NCI-H2196 treated with DMSO at 0.1 percent for 48 hours (cell line): Measurements from ENCODE around the gene RAB4A.
"Not testable (repeated sequence)": the region's sequence is repeated elsewhere in the genome, so short reads cannot be mapped to it uniquely, and the experiment has no call there.

Experiments
- DNase-seq: peaks from one replicate; lab custom pipeline; 2025; ENCODE audit not compliant: unreplicated experiment; lab: John Stamatoyannopoulos, UW

Gene RAB4A

GRCh38 chr1:229271448-229272159 lies 693 bp downstream of the RAB4A start:
- DNase-seq, result peak; percentile 7

- no peak for DNase-seq
These were observed 1.6 kb downstream of the RAB4A start for GRCh38 chr1:229272164-229273158.

GRCh38 chr1:229273507-229274232 lies 2.8 kb downstream of the RAB4A start:
- DNase-seq, result no peak

GRCh38 chr1:229275005-229275404 lies 4.1 kb downstream of the RAB4A start:
- no peak for DNase-seq

- no peak for DNase-seq
These were observed 7.3 kb downstream of the RAB4A start for GRCh38 chr1:229278120-229278741.

- DNase-seq, result no peak
These were observed 8.3 kb downstream of the RAB4A start for GRCh38 chr1:229279242-229279641.

- no peak for DNase-seq
These were observed 9.3 kb downstream of the RAB4A start for GRCh38 chr1:229280037-229280828.

DNA sequence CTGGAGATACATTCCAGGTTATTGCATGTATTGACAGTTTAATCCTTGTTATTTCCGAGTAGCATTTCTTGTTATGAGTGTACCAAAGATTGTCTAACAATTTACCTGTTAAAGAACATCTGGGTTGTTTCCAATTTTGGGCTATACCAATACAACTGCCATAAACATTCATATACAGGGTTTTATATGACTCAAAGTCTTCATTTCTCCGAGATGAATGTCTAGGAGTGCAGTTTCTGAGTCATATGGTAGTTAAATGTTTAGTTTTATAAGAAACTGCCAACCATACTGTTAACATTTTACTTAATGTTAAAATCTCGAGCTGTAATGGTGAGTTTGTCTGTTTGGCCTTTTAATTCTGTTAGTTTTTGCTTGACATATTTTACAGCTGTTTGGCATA lies 10.0 kb downstream of the RAB4A start:
- DNase-seq, result no peak

- no peak for DNase-seq
These were observed 10.5 kb downstream of the RAB4A start for GRCh38 chr1:229281339-229281926.

- no peak for DNase-seq
These were observed 11.4 kb downstream of the RAB4A start for GRCh38 chr1:229282295-229282823.

DNA sequence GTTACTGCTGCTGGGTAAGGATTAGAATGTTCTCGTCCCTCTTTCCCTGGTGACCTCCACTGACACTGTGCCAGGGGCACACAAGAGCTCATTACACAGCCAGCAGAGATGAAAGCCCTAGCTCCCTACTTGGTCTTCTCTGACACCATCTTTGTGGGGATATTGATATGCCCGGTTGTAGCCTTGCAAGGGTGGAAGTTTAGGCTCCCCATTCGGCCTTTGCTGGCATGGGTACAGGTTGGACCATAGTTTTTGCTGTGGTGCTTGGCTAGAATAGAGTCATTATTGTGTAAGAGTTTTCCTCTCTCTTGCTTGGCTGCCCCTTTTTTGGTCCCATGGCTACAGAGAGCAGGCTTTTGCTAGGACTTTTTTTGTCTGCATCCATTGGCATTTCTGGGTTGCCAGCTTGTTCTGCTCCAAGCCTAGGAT lies 12.3 kb downstream of the RAB4A start:
- DNase-seq, result no peak

DNA sequence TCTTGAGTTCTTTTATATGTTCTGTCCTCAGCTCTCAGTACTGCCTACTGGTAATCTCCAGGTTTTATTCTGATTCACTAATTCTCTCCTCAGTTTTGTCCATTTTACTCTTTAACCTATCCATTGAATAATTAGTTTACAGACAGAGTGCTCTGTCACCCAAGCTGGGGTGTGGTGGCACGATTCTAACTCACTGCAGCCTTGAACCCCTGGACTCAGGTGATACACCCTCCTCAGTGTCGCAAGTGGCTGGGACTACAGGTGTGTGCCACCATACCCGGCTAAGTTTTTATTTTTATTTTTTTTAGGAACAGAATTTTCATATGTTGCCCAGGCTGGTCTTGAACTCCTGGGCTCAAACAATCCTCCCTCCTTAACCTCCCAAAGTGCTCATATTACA lies 14.0 kb downstream of the RAB4A start:
- no peak for DNase-seq

- no peak for DNase-seq
These were observed 14.5 kb downstream of the RAB4A start for GRCh38 chr1:229285440-229285839.

- DNase-seq, result no peak
These were observed 15.3 kb downstream of the RAB4A start for GRCh38 chr1:229286099-229286766.

DNA sequence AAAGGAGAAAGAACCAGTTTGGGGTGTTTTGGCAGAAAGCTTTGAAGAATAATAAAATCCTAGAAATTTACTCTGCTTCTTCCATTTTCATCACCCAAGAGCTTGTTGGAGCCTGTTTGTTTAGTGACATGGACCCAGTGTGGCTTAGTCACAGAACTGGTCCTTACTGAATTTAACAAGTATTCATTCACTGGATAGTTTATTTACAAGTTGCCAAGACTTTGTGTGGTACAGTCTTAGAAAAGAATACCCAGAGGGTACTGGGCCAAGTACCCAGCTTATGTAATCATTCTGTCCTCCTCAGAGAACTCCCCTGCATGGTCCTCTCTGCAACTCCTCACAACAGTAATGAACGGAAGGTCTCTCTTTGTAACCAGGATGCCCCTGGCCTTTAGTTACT lies 16.4 kb downstream of the RAB4A start:
- DNase-seq, result no peak

DNA sequence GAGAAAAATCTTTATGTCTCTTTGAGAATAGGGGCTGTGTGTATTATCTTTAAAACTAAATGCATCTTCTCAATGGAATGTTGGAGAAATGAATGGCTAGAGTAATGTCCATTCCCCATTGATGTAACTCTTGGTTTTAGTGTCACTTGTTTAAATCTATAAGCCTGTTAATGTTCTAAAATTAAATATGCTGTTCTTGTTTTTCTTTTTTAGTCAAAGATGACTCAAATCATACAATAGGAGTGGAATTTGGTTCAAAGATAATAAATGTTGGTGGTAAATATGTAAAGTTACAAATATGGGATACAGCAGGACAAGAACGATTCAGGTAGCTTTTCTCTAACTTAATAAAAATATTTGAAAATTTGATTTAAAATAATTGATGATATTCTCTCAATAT lies 17.6 kb downstream of the RAB4A start:
- no peak for DNase-seq

GRCh38 chr1:229291686-229292085 lies 20.8 kb downstream of the RAB4A start:
- DNase-seq, result not testable (repeated sequence)

DNA sequence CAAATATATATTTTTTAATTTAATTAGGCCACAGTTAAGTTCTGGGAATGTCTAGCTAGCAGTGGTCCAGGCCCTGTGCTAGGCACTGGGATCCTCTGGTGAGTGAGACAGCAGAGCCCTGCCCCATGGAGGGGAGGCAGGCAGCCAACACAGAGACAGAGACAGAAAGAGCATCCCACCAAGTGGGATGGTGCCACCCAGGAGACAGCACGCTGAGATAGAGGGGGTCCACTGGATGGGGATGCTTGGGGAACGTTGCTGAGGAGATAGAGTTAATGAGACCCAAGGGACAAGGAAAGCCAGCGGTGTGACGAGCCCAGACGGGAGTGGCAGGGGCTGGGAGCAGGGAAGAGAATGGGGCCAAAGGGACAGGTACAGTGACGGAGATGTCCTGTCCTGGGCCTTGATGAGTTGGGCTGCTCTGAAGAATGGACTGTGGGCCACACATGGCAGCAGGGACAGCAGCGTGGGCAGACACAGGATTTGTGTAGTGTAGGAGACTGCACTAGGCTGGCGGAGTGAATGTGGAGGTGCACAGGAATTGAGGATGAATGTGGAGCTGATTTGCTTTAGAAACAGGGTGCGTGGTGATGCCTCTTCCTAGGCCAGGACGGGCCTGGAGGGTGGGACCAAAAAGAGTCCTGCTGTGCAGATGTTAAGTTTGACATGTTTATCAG lies 22.8 kb downstream of the RAB4A start:
- no peak for DNase-seq
